ENCODE measurements around the gene PHLDB2. TPM values are rescaled to one million over a fixed set of nuclear protein-coding genes. Genes with fewer than 3 reads are reported as not detected.

The PHLDB2 gene
- total and polyA plus RNA-seq, 2 of the 13 experiments (the other 11 are each of a cell fraction or from before 2014, with no cell fraction given): 8.4 to 23.6 TPM

- Histone ChIP-seq H3K9me3 (ENCODE audit: low read length) (no peaks in the 10 kb centered on the region), H2AFZ (ENCODE audit: low read length) (no peak overlapping the region), H3K4me3 (replicated peaks in 1 of 3; ENCODE audit: insufficient read depth in 1 of 3, low read depth in 2 of 3, low read length in 3 of 3) (no peak overlapping the region), H3K9ac (ENCODE audit: insufficient read depth, low read depth, low read length) (no peak overlapping the region), H4K20me1 (ENCODE audit: insufficient read depth, low read length) (no peaks in the 10 kb centered on the region), H3K79me2 (ENCODE audit: insufficient read depth, low read length) (no peaks in the 10 kb centered on the region), H3K27me3 (ENCODE audit: control insufficient read depth in 1 of 2, insufficient read depth in 2 of 2, low read length in 2 of 2) (no peaks in the 10 kb centered on the region), H3K4me2 (ENCODE audit: low read depth, low read length) (no peak overlapping the region), H3K36me3 (replicated peaks in 1 of 2; ENCODE audit: control insufficient read depth in 1 of 2, insufficient read depth in 2 of 2, low read length in 2 of 2) (peaks cover 4 to 15% of the 10 kb centered on the region in 2 experiments), H3K4me1 (ENCODE audit: insufficient read depth, low read length) (no peaks in the 10 kb centered on the region), H3K27ac (ENCODE audit: extremely low read length, insufficient read depth, low read length) (no peak overlapping the region)
- no peak for DNase-seq (ENCODE audit: low spot score)
- in situ Hi-C loops (cut with HindIII; ENCODE audit: extremely low pct_ligation_motif_present, low pct_unique_long_range_greater_than_20kb): no loop called here
- BruUV-seq (replicated peaks): no TSS peak
- TF ChIP-seq ZNF33B (CRISPR knock-in tag; IDR thresholded peaks at IDR 0.05): no peak
- TF ChIP-seq ZBTB1 (CRISPR knock-in tag; IDR thresholded peaks at IDR 0.05; ENCODE audit: borderline replicate concordance): no peak
- TF ChIP-seq, protein P1, sequence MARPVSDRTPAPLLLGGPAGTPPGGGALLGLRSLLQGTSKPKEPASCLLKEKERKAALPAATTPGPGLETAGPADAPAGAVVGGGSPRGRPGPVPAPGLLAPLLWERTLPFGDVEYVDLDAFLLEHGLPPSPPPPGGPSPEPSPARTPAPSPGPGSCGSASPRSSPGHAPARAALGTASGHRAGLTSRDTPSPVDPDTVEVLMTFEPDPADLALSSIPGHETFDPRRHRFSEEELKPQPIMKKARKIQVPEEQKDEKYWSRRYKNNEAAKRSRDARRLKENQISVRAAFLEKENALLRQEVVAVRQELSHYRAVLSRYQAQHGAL (CRISPR knock-in tag; IDR thresholded peaks at IDR 0.05; ENCODE audit: not compliant biosample characterization): no peak
- TF ChIP-seq IRX3 (CRISPR knock-in tag; IDR thresholded peaks at IDR 0.05; ENCODE audit: borderline replicate concordance, low read depth): no peak
- no peak for TF ChIP-seq SIX1 (CRISPR knock-in tag; IDR thresholded peaks at IDR 0.05; ENCODE audit: borderline replicate concordance)
- no peak for TF ChIP-seq ZNF550 (CRISPR knock-in tag; IDR thresholded peaks at IDR 0.05; ENCODE audit: borderline replicate concordance)
- no peak for TF ChIP-seq POLR2G (IDR thresholded peaks at IDR 0.05; ENCODE audit: low read depth, low read length)
- TF ChIP-seq BHLHE40 (IDR thresholded peaks at IDR 0.05; ENCODE audit: low read length): no peak
- no peak for TF ChIP-seq ZNF296 (CRISPR knock-in tag; conservative IDR thresholded peaks at IDR 0.05)
- no peak for TF ChIP-seq ZNF235 (CRISPR knock-in tag; IDR thresholded peaks at IDR 0.05; ENCODE audit: borderline replicate concordance)
- TF ChIP-seq EZH2 (conservative IDR thresholded peaks at IDR 0.05; ENCODE audit: low read depth, low read length): no peak
- TF ChIP-seq NR1H2 (CRISPR knock-in tag; IDR thresholded peaks at IDR 0.05; ENCODE audit: borderline replicate concordance, low read depth): no peak
- no peak for TF ChIP-seq ZNF850 (CRISPR knock-in tag; conservative IDR thresholded peaks at IDR 0.05)
- TF ChIP-seq SMAD3 (CRISPR knock-in tag; IDR thresholded peaks at IDR 0.05): no peak
- WGBS (ENCODE audit: low lambda C conversion rate): 91% methylated on average over 2 of the region's 2 CpGs
- FAIRE-seq: no peak
- intact Hi-C loops (cut with micrococcal nuclease; ENCODE audit: unreplicated experiment): no loop called here
- ChIA-PET CTCF (ENCODE audit: low intra/inter-chr PET ratio, low total read pairs) (no interaction called here), POLR2A (no interaction called here)
- no peak for ATAC-seq
These were observed 23.1 kb downstream of the PHLDB2 start for GRCh38 chr3:111882194-111882593.
